Small intestine (tissue), 7 donors: ENCODE measurements around the gene MZB1. TPM values are rescaled to one million over a fixed set of nuclear protein-coding genes. Genes with fewer than 3 reads are reported as not detected.

Experiments used
- DNase-seq, 2 donors: peaks; one replicate each; pipeline versions ENCODE4 v3.0.0 to v3.0.0-alpha.2; 2013
- FAIRE-seq: peaks from 2 replicates; lab custom pipeline; 2012; peaks lifted over from hg19 to GRCh38; lab: Jason Lieb, UNC
- H3K27ac ChIP-seq, 3 donors: one replicate each; pipeline ENCODE4 v1.5.1; 2013; ENCODE audit warnings: low read length in 2 of 3, mild to moderate bottlenecking in 2 of 3, control low read depth in 1 of 3, inconsistent platforms in 1 of 3, low read depth in 1 of 3, moderate library complexity in 1 of 3
- H3K27me3 ChIP-seq, 3 donors: one replicate each; pipeline ENCODE4 v1.6.1; 2013; ENCODE audit warnings: low read length in 3 of 3, inconsistent platforms in 1 of 3; ENCODE audit not compliant: control insufficient read depth in 3 of 3, insufficient read depth in 3 of 3
- H3K36me3 ChIP-seq, 3 donors: one replicate each; pipeline ENCODE4 v1.6.1; 2013; ENCODE audit warnings: low read length in 3 of 3, inconsistent platforms in 1 of 3, low read depth in 1 of 3, mild to moderate bottlenecking in 1 of 3, moderate library complexity in 1 of 3; ENCODE audit not compliant: control insufficient read depth in 3 of 3, insufficient read depth in 2 of 3
- H3K4me1 ChIP-seq, 3 donors: one replicate each; pipeline ENCODE4 v1.6.1; 2013; ENCODE audit warnings: low read length in 2 of 3, inconsistent platforms in 1 of 3, low read depth in 1 of 3, mild to moderate bottlenecking in 1 of 3, moderate library complexity in 1 of 3; ENCODE audit not compliant: control insufficient read depth in 3 of 3, insufficient read depth in 2 of 3
- H3K4me3 ChIP-seq, 3 donors: one replicate each; pipeline ENCODE4 v1.5.1; 2013; ENCODE audit warnings: low read length in 3 of 3, control low read depth in 1 of 3, inconsistent platforms in 1 of 3, low read depth in 1 of 3, mild to moderate bottlenecking in 1 of 3, moderate library complexity in 1 of 3
- H3K9me3 ChIP-seq, 2 donors: one replicate each; pipeline ENCODE4 v1.6.1; 2013; ENCODE audit warnings: low read depth in 1 of 2, low read length in 1 of 2; ENCODE audit not compliant: control insufficient read depth in 2 of 2, insufficient read depth in 1 of 2
- WGBS, 3 donors: extraction: QIAGEN DNeasy Blood & Tissue Kit; methylation state at CpG; one replicate each; pipeline ENCODE4 v1.1.7; 2013; 5-methylcytosine and 5-hydroxymethylcytosine counted together
- polyA plus RNA-seq, 4 donors: library from polyadenylated mRNA; stranded (reverse) in 3 of 4; unstranded in 1 of 4; fragments of 200-250 nt in 3 of 4; fragments of 120-200 nt in 1 of 4; gene quantifications; one replicate each; pipeline versions ENCODE4 v1.2.1 to v1.2.3, GENCODE V29; 2013
- donor health status: healthy with polysubstance abuse.
- donor health status: control.
- donor health status: control.
- donor health status: Bipolar disorder and iron deficiency.
- donor health status: healthy.

The MZB1 gene
- polyA plus RNA-seq, 4 donors: 1.7 to 58.9 (median 8.3) TPM

- DNase-seq: no peak
- peaks cover 0 to 26% (median 3%) of the 10 kb centered on the region in 3 donors for H3K36me3 ChIP-seq
- H3K27ac ChIP-seq: no peak overlapping the region
- 88 to 98% (median 92%) methylated on average over 5 of the region's 5 CpGs for WGBS, 3 donors
- H3K4me3 ChIP-seq: no peak overlapping the region
- no peaks in the 10 kb centered on the region for H3K9me3 ChIP-seq
- no peak for FAIRE-seq
- no peaks in the 10 kb centered on the region for H3K27me3 ChIP-seq
- no peaks in the 10 kb centered on the region for H3K4me1 ChIP-seq
Observed at GRCh38 chr5:139425497-139425896, 35.8 kb upstream of the MZB1 start.

DNA sequence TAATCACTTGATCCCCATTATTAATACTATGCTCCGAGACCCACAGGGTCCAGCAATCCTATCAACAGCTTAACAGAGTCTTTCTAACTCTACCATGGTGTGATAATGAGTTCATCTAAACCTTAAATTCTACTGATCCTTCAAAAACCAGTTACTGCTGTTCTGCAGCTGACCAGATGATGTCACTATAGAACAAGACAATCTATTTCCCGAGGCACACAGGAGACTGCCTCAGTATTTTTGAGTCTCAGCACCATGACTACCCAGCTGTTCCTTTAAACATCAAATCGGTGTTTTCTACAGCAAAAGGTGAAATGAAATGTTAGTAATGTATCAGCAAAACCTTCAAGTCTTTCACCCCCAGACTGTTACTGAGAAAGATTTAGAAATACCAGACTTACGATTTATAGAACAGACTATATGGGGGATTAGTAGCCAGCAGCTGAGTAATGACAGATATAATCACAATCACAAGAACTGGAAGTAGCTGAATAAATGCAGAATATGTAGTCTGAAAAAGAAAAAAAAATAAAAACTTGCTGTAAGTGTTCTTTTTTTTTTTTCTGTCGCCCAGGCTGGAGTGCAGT, 32.7 kb upstream of the MZB1 start:
- H3K4me3 ChIP-seq: no peak overlapping the region
- WGBS, 3 donors: 25 to 43% (median 41%) methylated on average over 4 to 5 of the region's 5 CpGs
- no peaks in the 10 kb centered on the region for H3K9me3 ChIP-seq
- peak; percentile 73 to 77 for DNase-seq
- peaks cover 2 to 21% (median 2%) of the 10 kb centered on the region in 3 donors for H3K4me1 ChIP-seq
- no peak overlapping the region for H3K27ac ChIP-seq
- FAIRE-seq: peak; percentile 72
- H3K36me3 ChIP-seq: peaks cover 0 to 32% (median 3%) of the 10 kb centered on the region in 3 donors
- H3K27me3 ChIP-seq: no peaks in the 10 kb centered on the region

- H3K27me3 ChIP-seq: no peaks in the 10 kb centered on the region
- FAIRE-seq (no peak), DNase-seq (peak; percentile 71 to 81)
- H3K4me3 ChIP-seq: no peak overlapping the region
- H3K9me3 ChIP-seq: no peaks in the 10 kb centered on the region
- peaks cover 0 to 21% (median 0%) of the 10 kb centered on the region in 3 donors for H3K36me3 ChIP-seq
- H3K27ac ChIP-seq: peak overlapping the region in 2 of 3 donors; percentile 1 to 79
- H3K4me1 ChIP-seq: peaks cover 6 to 32% (median 12%) of the 10 kb centered on the region in 3 donors
- WGBS, 3 donors: 19 to 54% (median 44%) methylated on average over 9 of the region's 9 CpGs
Observed at GRCh38 chr5:139419226-139420192, 29.8 kb upstream of the MZB1 start.

- WGBS, 3 donors: 23 to 62% (median 58%) methylated on average over 1 of the region's 1 CpG
- no peaks in the 10 kb centered on the region for H3K9me3 ChIP-seq
- peak overlapping the region in 2 of 3 donors; percentile 45 to 79 for H3K27ac ChIP-seq
- peaks cover 0 to 16% (median 0%) of the 10 kb centered on the region in 3 donors for H3K36me3 ChIP-seq
- no peaks in the 10 kb centered on the region for H3K27me3 ChIP-seq
- peak; percentile 32 to 58 for DNase-seq
- no peak for FAIRE-seq
- H3K4me3 ChIP-seq: no peak overlapping the region
- peaks cover 7 to 35% (median 15%) of the 10 kb centered on the region in 3 donors for H3K4me1 ChIP-seq
Observed at GRCh38 chr5:139418793-139419192, 29.1 kb upstream of the MZB1 start.

DNA sequence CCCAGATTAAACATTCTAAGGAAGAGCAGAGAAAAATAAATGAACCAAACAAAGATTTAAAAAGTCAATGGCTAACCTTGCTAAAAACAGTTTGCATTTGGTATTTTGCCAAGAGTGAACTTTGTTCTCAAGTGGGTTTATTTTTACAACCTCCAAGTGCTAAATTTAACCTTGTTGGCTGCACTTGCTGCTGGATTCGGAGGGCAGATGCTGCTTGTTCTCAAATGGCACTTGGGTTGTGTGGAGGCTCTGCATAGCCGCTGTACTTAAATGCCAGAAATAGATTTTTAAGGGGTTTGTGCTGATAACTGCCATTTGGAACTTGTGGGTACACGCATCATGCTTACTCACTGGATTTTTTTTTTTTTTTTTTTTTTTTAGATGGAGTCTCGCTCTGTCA, 27.5 kb upstream of the MZB1 start:
- H3K27ac ChIP-seq: no peak overlapping the region
- H3K4me1 ChIP-seq: peaks cover 7 to 35% (median 15%) of the 10 kb centered on the region in 3 donors

GRCh38 chr5:139416651-139417050, 26.9 kb upstream of the MZB1 start:
- FAIRE-seq (no peak), DNase-seq (peak in 1 of 2 donors; percentile 73)
- peak overlapping the region in 1 of 3 donors; percentile 81 for H3K27ac ChIP-seq
- WGBS, 3 donors: 29 to 67% (median 45%) methylated on average over 9 of the region's 9 CpGs
- H3K9me3 ChIP-seq: no peaks in the 10 kb centered on the region
- H3K4me3 ChIP-seq: no peak overlapping the region
- no peaks in the 10 kb centered on the region for H3K27me3 ChIP-seq
- peaks cover 7 to 35% (median 15%) of the 10 kb centered on the region in 3 donors for H3K4me1 ChIP-seq
- peaks cover 0 to 13% (median 6%) of the 10 kb centered on the region in 3 donors for H3K36me3 ChIP-seq

More for the DNA sequence above, 27.5 kb upstream of the MZB1 start:
- peak in 1 of 2 donors; percentile 25 for DNase-seq
- FAIRE-seq: no peak
- no peaks in the 10 kb centered on the region for H3K9me3 ChIP-seq
- H3K27me3 ChIP-seq: no peaks in the 10 kb centered on the region
- WGBS, 3 donors: 58 to 68% (median 60%) methylated on average over 4 of the region's 4 CpGs
- H3K36me3 ChIP-seq: peaks cover 0 to 13% (median 6%) of the 10 kb centered on the region in 3 donors
- H3K4me3 ChIP-seq: no peak overlapping the region

DNA sequence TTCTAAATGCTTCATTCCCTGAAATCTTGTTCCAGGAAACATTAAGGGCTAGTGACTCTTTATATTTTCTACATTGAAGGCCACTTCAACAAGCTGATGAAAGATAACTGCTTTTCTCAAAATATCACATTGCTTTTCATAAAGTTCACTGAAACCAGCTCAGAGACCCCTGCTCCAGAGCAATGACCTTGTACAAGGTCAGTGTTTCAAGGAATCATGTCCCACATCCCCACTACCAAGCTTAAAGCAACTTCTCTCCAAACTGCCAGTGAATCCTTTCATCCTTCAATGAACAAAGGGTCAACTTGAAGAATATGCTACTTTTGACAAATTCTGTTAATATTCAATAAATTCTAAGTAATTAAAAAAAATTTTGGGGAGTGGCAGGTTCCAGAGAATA, 26.2 kb upstream of the MZB1 start:
- no peak for DNase-seq
- Histone ChIP-seq H3K27ac (no peak overlapping the region), H3K9me3 (no peaks in the 10 kb centered on the region), H3K36me3 (peaks cover 0 to 10% (median 6%) of the 10 kb centered on the region in 3 donors), H3K27me3 (no peaks in the 10 kb centered on the region), H3K4me1 (peaks cover 7 to 35% (median 15%) of the 10 kb centered on the region in 3 donors), H3K4me3 (no peak overlapping the region)
- no peak for FAIRE-seq

- WGBS, 3 donors: 61 to 70% (median 62%) methylated on average over 8 of the region's 8 CpGs
- no peak for FAIRE-seq
- Histone ChIP-seq H3K27me3 (no peaks in the 10 kb centered on the region), H3K4me1 (peaks cover 7 to 35% (median 15%) of the 10 kb centered on the region in 3 donors), H3K36me3 (peaks cover 0 to 9% (median 6%) of the 10 kb centered on the region in 3 donors), H3K27ac (peak overlapping the region; percentile 19 to 76 (median 56)), H3K9me3 (no peaks in the 10 kb centered on the region), H3K4me3 (no peak overlapping the region)
- DNase-seq: no peak
Observed at GRCh38 chr5:139415221-139415861, 25.6 kb upstream of the MZB1 start.
